ENCODE measurements around the gene CILP2.

Gene CILP2

DNA sequence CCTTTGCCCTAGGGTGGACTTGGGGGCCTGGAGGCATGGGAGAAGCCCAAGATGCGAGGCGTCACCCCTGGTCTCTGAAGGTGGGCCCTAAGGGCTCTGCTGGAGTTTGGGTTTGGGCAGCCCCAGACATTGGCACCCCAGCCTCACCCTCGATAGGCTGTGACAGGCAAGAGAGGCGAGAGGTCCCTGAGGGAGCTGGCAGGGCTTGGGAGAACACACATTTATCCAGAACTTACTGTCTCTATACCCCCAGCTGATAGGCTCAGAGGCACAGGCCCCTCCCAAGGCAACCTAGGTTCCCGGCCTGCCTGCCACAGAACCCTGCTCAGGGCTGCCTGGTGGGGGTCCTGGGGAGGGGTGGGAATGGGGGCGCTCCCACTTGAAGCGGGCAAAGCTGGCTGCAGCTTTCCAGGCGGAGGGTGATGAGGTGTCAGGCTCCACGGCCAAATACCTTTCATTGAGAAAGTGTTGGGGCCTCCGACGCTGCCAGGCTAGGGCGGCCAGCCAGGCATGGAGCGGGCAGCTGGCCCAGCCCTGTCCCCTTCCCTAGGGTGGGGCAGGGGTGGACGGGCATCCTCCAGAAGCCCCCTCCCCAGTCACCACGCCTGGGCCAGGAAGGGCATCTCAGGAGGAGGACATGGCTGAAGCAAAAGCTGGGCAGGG, 9.7 kb downstream of the CILP2 start:
- DNase-seq, result no peak

- DNase-seq, result no peak
These were observed 11.1 kb downstream of the CILP2 start for GRCh38 chr19:19548915-19549759.

- DNase-seq, result no peak
These were observed 11.9 kb downstream of the CILP2 start for GRCh38 chr19:19549804-19550464.

GRCh38 chr19:19550485-19550929, 12.4 kb downstream of the CILP2 start:
- no peak for DNase-seq

- no peak for DNase-seq
These were observed 13.1 kb downstream of the CILP2 start for GRCh38 chr19:19550972-19551852.

DNA sequence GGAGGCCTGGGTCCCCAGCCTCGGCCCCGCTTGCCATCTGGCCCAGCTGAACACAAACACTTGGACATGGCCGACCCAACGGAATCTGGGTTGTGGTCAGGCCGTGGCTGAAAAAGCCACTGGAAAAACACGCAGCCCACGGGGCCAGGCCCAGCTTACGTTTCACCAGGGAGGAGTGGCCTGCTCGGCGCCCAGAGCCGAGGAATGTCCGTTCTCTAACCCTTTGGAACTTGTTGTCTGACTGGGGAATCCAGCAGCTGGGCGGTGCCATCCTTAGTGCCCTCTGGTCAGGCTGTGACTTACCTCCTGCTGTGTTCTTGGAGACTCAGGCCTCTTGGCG, 13.8 kb downstream of the CILP2 start:
- DNase-seq, result no peak

DNA sequence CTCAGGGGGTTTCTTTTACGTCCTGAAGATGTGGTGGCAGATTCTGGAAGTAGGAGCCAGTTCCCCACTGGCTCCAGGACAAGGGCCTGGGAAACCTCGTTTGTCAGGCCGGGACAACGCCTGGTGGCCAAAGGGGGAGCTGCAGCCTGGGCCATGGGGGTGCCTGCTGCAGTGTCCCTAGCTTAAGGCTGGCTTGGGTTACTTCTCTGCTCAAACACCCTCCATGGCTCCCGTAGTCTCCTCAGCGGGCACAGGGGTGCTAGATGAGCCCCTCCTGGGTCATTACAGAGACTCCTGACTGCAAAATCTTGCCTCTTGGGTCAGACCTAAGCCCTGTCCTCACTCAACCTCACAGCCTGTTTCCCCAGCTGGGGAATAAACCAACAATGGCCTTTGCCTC, 14.7 kb downstream of the CILP2 start:
- no peak for DNase-seq

- no peak for DNase-seq
These were observed 15.6 kb downstream of the CILP2 start for GRCh38 chr19:19553670-19554069.

- DNase-seq, result no peak
These were observed 16.3 kb downstream of the CILP2 start for GRCh38 chr19:19554074-19555023.

DNA sequence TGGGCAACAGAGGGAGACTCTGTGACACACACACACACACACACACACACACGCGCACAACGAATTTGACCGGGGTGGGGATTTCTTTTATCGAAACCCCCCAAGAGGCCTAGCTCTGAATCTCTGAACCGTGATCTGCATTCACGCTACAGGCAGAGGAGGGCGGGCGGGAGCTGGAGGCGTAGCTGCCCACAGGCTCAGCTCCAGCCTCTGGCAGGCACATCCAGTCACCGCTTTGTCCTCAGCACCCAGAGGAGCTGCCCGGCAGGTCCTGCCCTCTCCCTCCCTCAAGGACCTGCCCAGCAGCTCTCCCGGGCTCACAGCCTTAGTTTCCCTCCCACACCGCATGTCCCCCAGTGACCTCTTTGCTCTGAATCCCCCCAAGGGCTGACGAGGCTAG, 20.0 kb downstream of the CILP2 start:
- no peak for DNase-seq

GRCh38 chr19:19558636-19559035, 20.6 kb downstream of the CILP2 start:
- no peak for DNase-seq

DNA sequence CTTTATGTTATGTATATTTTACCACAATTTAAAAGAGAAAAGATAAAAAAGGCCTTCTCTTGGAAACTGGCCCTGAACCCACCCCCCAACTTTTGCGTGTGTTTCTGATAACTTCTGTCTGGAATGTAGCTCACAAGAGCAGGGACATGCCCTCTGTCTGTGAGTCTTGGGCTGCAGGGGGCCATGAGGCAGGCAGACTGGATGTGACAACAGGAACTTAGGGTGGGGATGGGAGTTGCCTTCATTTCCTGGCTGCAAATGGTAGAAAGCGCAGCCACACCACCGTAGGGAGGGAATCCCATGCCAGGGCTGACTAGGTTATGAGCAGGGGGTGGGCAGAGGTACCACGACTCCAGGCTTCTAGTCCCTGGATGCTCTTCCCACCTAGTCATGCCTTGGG, 21.9 kb downstream of the CILP2 start:
- no peak for DNase-seq

DNA sequence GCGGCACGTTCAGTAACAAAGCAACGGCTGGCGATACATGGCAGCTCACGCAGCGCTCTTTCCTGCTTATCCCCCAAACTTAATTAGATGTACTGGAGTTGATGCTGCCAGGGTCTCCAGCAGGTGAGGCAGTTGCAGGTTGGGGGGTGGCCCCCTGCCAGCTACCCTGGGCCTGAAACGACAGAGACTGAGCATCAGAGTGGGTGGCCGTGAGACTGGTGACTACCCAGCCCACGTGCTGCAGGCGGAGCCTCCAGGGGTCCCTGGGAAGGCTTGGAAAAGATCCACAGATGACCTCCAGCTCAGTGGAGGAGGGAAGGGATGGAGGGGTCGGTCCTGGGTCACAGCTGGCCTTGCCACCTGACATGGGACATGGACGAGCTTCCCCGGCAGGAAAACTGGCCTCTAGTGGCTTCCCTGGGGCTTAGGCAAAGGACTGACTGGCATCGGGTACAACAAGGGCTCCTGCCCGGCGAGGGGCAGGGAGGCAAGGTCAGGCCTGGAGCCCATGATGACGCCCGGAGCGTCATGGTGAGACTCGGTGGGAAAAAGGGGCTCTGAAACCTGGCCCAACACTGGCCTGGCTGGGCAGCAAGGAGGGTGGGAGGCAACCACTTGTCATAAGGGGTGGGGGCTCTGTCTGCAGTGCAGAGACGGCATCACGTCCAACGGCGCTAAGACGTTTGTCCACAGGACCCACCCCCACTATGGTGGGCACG, 24.0 kb downstream of the CILP2 start:
- DNase-seq, result no peak

DNA sequence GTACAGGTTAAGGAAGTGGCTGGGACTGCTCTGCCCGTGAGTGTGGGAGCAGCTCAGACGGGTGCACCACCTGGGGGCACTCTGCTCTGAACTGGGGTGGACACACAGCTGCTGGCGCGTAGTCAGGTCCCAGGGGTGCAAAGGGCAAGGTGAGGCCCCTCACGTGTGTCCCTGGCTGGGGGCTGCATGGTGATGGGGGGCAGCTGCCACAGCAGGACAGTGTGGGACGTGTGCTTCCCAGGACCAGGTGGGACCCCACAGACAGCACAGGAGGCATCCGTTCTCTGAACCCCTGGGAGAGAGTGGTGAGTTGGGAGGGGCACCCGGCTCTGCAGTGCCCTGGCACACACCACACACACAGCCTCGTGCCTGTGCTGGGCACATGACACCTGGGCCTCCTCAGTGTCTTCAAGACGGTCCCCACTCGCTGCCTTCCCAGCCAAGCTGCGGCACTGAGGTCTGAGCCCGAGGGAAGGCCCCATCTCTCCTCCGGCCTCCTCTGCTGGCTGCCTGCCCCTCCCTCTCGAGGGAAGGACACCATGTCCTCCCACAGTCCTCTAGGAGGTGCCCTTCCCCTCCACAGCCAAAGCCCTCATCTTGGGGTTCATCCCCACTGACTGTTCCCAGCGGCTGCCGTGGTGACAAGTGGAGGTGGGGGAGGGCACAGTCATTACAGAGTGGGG, 24.7 kb downstream of the CILP2 start:
- DNase-seq, result no peak

GRCh38 chr19:19563348-19563848, 25.3 kb downstream of the CILP2 start:
- DNase-seq, result no peak

DNA sequence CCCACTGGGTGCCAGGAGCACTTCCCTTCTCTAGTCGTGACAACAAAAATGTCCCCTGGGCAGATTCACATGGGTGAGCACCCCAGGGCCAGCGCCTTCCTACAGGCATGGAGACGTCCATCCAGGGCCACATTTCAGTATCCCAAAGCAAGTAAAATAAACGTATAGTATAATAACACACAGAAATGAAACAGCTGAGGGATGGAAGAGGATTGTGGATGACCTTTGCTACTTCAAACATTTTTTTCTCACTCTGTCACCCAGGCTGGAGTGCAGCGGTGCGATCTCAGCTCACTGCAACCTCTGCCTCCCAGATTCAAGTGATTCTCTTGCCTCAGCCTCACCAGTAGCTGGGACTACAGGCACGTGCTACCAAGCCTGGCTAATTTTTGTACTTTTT, 28.2 kb downstream of the CILP2 start:
- no peak for DNase-seq

DNA sequence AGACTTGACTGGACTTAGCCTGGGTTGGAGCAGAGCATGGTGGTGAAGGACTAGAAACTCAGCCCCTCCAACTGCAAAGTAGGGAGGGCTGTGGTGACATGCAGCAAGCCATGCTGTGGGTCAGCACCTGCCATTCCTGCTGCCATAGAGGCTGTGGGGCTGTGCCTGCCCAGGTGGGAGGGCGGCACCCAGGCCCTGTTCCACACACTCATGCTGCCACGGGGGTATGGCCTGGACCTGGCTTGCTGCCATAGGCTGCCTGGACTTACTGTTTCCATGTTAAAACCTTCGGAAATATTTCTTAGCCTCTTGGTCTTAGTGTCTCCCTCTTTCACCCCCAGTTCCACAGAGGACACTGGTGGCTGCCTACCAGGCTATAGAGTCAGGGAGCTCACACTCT, 29.3 kb downstream of the CILP2 start:
- DNase-seq, result no peak

GRCh38 chr19:19568802-19569756, 31.0 kb downstream of the CILP2 start:
- no peak for DNase-seq

- DNase-seq, result no peak
These were observed 32.5 kb downstream of the CILP2 start for GRCh38 chr19:19570571-19570970.
